ENCODE results near the gene ABCB8.
"Not testable (repeated sequence)": the region's sequence is repeated elsewhere in the genome, so short reads cannot be mapped to it uniquely, and the experiment has no call there.

ABCB8 gene

GRCh38 chr7:151038951-151039849 is 10.9 kb downstream of the ABCB8 start:
- DNase-seq: peak; percentile 90

GRCh38 chr7:151039850-151040548 is 11.7 kb downstream of the ABCB8 start:
- no peak for DNase-seq

DNA sequence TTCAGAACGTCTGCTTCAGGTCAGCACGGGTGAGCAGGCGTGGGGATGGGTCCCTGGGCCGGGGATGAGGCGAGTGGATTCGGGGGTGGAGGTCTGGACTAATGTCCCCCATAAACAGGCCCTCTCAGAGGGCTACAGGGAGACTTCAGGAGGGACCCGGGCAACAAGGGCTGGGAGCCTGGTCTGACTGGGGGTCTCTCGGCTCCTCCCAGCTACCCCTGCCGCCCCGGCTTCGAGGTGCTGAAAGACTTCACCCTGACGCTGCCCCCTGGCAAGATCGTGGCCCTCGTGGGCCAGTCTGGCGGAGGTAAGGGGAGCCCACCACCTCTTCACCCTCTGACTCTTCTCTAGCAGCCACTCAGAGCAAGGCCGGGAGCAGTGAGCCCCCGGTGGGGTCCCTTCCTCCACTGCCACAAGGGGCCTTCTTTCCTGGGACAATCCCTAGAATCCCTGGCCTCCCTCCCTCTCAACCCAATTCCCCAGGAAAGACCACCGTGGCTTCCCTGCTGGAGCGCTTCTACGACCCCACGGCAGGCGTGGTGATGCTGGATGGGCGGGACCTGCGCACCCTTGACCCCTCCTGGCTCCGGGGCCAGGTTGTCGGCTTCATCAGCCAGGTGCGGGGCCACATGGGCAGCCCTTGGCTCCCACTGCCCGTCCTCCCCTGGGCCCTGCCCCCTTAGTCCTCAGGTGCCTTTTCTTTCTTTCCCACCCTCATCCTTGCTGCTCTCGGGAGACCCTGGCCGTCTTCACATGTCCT is 12.5 kb downstream of the ABCB8 start:
- no peak for DNase-seq

DNA sequence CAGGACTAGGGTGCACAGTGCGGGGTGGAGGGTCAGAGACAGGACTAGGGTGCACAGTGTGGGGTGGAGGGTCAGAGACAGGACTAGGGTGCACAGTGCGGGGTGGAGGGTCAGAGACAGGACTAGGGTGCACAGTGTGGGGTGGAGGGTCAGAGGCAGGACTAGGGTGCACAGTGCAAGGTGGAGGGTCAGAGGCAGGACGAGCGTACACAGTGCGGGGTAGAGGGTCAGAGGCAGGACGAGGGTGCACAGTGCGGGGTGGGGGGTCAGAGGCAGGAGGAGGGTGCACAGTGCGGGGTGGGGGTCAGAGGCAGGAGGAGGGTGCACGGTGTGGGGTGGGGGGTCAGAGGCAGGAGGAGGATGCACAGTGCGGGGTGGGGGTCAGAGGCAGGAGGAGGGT is 15.2 kb downstream of the ABCB8 start:
- DNase-seq: not testable (repeated sequence)

DNA sequence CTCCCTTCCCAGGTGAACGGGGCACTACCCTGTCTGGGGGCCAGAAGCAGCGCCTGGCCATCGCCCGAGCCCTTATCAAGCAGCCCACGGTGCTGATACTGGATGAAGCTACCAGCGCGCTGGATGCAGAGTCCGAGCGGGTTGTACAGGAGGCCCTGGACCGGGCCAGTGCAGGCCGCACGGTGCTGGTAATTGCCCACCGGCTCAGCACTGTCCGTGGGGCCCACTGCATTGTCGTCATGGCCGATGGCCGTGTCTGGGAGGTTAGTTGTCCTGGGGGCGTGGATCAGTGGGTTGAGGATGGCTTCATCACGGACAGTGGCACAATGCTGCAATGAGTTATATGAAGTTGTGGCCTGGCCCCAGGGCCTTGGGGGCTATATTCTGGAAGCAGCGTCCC is 15.7 kb downstream of the ABCB8 start:
- no peak for DNase-seq

DNA sequence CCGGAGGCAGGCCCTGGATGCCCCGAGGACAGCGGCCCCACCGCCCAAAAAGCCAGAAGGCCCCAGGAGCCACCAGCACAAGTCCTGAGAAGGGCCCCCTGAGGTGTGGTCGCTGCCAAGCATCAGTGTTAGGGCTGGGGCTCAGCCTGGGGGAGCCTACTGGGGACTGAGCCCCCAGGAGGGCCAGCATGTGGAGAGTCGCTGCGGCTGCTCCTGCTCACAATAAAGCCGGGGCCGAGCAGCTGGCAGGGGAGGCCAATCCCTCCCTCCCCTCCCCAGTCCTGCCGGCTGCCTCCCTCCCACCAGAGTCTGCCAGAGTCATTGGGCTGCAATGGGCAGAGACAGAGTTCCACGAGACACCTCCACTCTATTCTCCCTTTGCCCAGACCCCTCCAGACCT is 17.0 kb downstream of the ABCB8 start:
- DNase-seq: no peak

GRCh38 chr7:151045967-151046366 is 17.7 kb downstream of the ABCB8 start:
- no peak for DNase-seq

- peak; percentile 46 for DNase-seq
Observed at GRCh38 chr7:151046603-151047573, 18.6 kb downstream of the ABCB8 start.

DNA sequence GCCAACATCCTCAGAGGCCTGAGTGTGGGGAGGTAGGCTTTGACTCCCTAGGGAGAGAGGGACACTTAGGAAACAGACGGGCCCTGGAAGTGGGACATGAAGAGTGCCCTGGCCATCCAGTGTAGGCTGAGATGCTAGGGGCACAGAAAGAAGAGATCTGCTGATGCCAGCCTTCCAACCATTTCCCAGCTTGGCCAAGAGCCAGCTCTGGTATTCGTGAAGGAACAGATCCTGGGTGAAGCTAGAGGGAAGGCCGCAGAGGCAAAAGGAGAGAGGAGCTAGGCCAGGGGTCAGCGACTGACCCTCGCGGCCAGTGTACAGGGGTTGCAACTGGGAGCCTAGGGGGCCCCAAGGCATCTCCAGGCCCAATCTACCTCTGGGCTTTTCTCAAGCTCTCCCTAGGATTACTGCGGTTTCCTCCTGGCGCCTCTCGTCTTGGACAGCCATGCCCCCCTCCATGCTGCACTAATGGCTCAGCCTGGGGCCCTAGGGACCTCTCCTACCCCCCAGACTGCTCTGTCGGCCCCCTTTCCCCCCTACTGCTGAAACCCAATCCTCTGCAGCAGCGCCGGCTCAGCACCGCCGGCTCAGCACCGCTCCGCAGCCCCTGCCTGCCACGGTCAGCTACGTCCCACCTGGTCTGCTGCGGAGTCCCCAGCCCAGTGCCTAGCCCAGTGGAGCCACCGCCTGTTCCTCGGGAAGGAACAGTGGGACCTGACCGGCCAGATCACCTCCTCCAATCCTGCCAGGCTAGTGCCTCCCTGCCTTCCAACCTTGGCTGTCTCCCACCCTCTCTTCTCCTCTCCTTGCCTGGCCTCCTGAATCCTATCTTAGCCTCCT is 19.9 kb downstream of the ABCB8 start, which contains the start of gene ASIC3:
Gene ASIC3 (plus strand): TSS at position 556 of the 840 bp plus-strand sequence. CDS start 355 bp downstream, outside the sequence.
- DNase-seq: no peak

GRCh38 chr7:151048911-151049463 is 20.7 kb downstream of the ABCB8 start:
- DNase-seq: no peak

- DNase-seq: no peak
Observed at GRCh38 chr7:151051108-151051507, 22.9 kb downstream of the ABCB8 start.

DNA sequence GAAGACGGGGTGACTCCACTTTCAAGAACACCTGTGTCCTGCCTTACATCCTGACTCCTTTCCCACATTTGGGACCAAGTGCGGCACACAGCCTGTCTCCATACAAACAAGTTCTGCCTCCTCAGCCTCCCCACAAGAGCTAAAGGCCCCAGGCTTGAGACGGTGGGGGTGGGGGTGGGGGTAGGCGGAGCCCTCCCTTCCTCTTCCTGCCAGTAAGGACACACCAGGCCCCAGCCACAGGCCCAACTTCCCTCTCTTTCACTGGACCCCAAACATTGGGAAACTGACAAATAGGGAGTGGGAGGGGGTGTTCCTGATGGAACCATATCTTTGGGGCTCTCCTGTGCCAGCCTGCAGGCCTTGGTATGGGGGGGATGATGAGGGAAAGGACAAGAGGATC is 24.8 kb downstream of the ABCB8 start:
- DNase-seq: no peak

DNA sequence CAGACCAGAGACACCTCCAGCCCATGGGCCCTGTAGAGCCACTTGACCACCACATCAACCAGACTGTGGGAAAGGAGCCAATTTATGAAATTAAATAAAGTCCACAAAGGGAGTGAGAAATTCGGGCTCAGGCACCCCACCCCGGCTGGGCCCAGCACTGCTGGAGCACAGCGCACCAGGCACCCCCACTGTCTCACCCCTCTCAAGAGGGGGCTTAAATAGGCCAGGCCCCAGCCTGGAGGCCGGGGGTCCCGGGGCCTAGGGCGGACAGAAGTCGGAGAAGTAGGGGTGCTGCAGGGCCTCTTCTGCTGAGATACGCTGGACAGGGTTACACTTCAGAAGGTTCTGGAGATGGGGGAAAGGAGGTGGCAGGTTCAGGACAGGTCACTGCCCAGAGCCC is 25.5 kb downstream of the ABCB8 start:
- DNase-seq: no peak

GRCh38 chr7:151056283-151056665 is 28.0 kb downstream of the ABCB8 start:
- no peak for DNase-seq

DNA sequence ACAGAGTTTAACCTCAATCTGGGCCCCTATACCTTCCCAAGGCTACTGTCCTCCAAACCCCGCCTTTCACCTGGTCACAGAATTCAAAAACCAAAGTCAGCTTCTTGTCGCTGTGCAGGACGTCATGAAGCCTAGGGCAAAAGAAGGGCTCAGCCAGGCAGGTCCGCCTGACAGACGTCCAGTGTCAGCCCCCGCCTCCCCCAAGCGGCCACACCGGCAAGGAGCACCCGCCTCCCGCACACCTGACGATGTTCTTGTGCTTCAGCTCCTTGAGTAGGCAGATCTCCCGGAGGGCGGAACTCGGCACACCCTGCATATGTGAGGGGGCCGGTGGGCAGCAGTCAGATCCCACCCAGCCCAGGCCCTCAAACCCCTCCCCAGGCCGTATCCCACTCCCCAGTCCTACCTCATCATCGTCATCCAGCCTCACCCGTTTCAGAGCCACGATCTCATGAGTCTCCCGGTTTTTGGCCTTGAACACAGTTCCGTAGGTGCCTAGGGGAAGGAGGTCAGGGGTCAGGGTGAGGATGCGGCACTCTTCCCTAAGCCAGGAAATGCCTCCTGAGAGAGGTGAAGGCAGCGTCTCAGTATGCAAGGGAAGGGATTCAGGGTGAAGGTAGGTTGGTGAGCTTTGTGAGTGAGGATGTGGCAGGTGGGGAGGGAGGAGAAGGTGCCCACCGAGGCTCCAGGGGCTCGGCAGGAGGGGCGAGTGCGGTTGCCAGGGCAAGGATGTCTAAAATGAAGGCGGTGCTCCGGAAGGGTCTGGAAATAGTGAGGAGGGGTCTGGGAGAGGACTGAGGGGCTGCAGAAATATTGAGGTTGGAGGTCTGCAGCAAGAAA is 28.6 kb downstream of the ABCB8 start:
- DNase-seq: no peak

- DNase-seq: no peak
Observed at GRCh38 chr7:151057506-151057988, 29.3 kb downstream of the ABCB8 start, which contains the start of gene CDK5. Gene CDK5 (minus strand): TSS chr7:151057897. CDS start chr7:151057848, 49 bp downstream.

GRCh38 chr7:151057989-151058780 is 29.9 kb downstream of the ABCB8 start:
- DNase-seq: peak; percentile 100

- DNase-seq: no peak
Observed at GRCh38 chr7:151058781-151059366, 30.6 kb downstream of the ABCB8 start.

Data from NCI-H226 (cell line).